KMS-11 (cell line): Measurements from ENCODE around the gene CCDC158.

ENCODE experiments used
- H2AFZ ChIP-seq: fragments of 200-600 bp; sonication (generic); 2 replicates; pipeline ENCODE4 v1.6.1; 2016; ENCODE audit warnings: antibody characterized with exemption, mixed run types, low read depth
- H3K27ac ChIP-seq: fragments of 200-600 bp; sonication (generic); 2 replicates; pipeline ENCODE4 v1.6.1; 2016; ENCODE audit warnings: mild to moderate bottlenecking, mixed run types
- H3K27me3 ChIP-seq: fragments of 200-600 bp; sonication (generic); 2 replicates; pipeline ENCODE4 v1.6.1; 2017; ENCODE audit warnings: mild to moderate bottlenecking, low read depth, mixed run types, moderate library complexity; ENCODE audit not compliant: insufficient read depth
- H3K36me3 ChIP-seq: fragments of 200-600 bp; sonication (generic); 2 replicates; pipeline ENCODE4 v1.6.1; 2017; ENCODE audit warnings: mild to moderate bottlenecking, mixed run types; ENCODE audit not compliant: insufficient read depth
- H3K4me1 ChIP-seq: fragments of 200-600 bp; sonication (generic); 2 replicates; pipeline ENCODE4 v1.6.1; 2016; ENCODE audit warnings: mild to moderate bottlenecking, low read depth, mixed run types; ENCODE audit not compliant: poor library complexity, severe bottlenecking
- H3K4me2 ChIP-seq: fragments of 200-600 bp; sonication (generic); 2 replicates; pipeline ENCODE4 v1.7.0; 2016; ENCODE audit warnings: mild to moderate bottlenecking, mixed run types
- H3K4me3 ChIP-seq: fragments of 200-600 bp; sonication (generic); IDR thresholded peaks from 2 replicates; pipeline ENCODE4 v1.6.1; 2017; ENCODE audit warnings: low read depth, low read length, mixed read lengths; ENCODE audit not compliant: insufficient read depth
- H3K79me2 ChIP-seq: fragments of 200-600 bp; sonication (generic); 2 replicates; pipeline ENCODE4 v1.6.1; 2016; ENCODE audit warnings: low read depth, mixed run types; ENCODE audit not compliant: insufficient read depth
- H3K9ac ChIP-seq: fragments of 200-600 bp; sonication (generic); 2 replicates; pipeline ENCODE4 v1.6.1; 2016; ENCODE audit warnings: mild to moderate bottlenecking, mixed run types
- H4K20me1 ChIP-seq: fragments of 200-600 bp; sonication (generic); 2 replicates; pipeline ENCODE4 v1.6.1; 2016; ENCODE audit warnings: mild to moderate bottlenecking, mixed run types; ENCODE audit not compliant: insufficient read depth
- TF ChIP-seq, protein P1 (sequence below): fragments of 200-600 bp; sonication (generic); conservative IDR thresholded peaks from 2 replicates; pipeline ENCODE4 v1.6.1; 2017; ENCODE audit warnings: low read depth, mild to moderate bottlenecking, antibody characterized with exemption, low read length, moderate library complexity, mixed read lengths

The CCDC158 gene

DNA sequence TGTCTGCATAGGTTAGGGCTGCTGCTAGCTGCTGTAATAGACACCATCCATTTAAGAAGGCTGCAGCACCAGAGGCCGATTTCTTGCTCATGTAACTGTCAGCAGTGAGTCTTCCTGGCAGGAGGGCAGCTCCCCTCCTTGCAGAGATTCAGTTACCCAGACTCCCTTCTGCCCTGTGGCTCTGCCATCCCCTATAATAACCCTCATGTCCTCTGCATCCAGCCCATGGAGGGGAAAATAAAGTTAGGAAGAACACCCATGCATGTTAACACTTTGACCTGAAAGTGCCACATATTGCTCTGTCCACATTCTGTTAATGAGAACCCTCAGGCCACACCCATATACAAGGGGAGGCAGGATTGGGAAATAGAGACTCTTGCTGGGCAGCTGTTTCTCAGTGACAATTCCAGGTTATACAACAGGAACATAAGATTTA, 109.0 kb downstream of the CCDC158 start:
- Histone ChIP-seq H3K79me2 (peaks cover 39% of the 10 kb centered on the region), H3K9ac (no peak overlapping the region), H3K4me2 (peak overlapping the region; percentile 75), H3K4me3 (no peak overlapping the region), H3K27ac (peak overlapping the region; percentile 30; the same call in 1 of the 2 replicates), H4K20me1 (0 out of 2 replicates have a peak, but pooled peaks cover 5% of the 10 kb centered on the region), H2AFZ (no peak overlapping the region), H3K4me1 (peaks cover 50% of the 10 kb centered on the region), H3K27me3 (no peaks in the 10 kb centered on the region), H3K36me3 (peaks cover 19% of the 10 kb centered on the region; the same call in 1 of the 2 replicates)
- TF ChIP-seq, protein P1, sequence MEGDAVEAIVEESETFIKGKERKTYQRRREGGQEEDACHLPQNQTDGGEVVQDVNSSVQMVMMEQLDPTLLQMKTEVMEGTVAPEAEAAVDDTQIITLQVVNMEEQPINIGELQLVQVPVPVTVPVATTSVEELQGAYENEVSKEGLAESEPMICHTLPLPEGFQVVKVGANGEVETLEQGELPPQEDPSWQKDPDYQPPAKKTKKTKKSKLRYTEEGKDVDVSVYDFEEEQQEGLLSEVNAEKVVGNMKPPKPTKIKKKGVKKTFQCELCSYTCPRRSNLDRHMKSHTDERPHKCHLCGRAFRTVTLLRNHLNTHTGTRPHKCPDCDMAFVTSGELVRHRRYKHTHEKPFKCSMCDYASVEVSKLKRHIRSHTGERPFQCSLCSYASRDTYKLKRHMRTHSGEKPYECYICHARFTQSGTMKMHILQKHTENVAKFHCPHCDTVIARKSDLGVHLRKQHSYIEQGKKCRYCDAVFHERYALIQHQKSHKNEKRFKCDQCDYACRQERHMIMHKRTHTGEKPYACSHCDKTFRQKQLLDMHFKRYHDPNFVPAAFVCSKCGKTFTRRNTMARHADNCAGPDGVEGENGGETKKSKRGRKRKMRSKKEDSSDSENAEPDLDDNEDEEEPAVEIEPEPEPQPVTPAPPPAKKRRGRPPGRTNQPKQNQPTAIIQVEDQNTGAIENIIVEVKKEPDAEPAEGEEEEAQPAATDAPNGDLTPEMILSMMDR = no peak

DNA sequence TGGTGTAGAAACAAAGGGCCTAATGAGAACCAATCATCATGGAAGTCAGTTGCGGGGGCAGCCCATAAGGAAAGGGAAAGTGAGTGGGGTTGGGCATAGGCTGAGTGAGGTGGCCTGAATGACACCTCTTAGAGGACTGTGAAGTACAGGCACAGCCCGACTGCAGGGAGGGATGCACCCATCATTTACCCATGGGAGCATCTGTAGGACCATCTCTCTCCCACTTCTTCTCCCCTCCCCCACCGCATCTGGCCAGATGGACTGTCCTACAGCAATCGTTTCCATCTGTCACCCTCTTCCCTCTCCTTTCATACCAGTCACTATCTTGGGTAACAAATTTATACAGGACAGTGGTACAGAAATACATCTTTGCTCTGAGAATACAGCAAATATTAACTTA, 110.3 kb downstream of the CCDC158 start:
- peaks cover 50% of the 10 kb centered on the region for H3K4me1 ChIP-seq
- H3K79me2 ChIP-seq = peaks cover 52% of the 10 kb centered on the region
- H2AFZ ChIP-seq = no peak overlapping the region
- peaks cover 19% of the 10 kb centered on the region; the same call in 1 of the 2 replicates for H3K36me3 ChIP-seq
- no peak overlapping the region for H3K27ac ChIP-seq
- no peaks in the 10 kb centered on the region for H3K27me3 ChIP-seq
- TF ChIP-seq, protein P1 = no peak
- 0 out of 2 replicates have a peak, but pooled peaks cover 5% of the 10 kb centered on the region for H4K20me1 ChIP-seq
- H3K4me3 ChIP-seq = no peak overlapping the region
- H3K4me2 ChIP-seq = peak overlapping the region; percentile 59; the same call in 1 of the 2 replicates
- no peak overlapping the region for H3K9ac ChIP-seq

DNA sequence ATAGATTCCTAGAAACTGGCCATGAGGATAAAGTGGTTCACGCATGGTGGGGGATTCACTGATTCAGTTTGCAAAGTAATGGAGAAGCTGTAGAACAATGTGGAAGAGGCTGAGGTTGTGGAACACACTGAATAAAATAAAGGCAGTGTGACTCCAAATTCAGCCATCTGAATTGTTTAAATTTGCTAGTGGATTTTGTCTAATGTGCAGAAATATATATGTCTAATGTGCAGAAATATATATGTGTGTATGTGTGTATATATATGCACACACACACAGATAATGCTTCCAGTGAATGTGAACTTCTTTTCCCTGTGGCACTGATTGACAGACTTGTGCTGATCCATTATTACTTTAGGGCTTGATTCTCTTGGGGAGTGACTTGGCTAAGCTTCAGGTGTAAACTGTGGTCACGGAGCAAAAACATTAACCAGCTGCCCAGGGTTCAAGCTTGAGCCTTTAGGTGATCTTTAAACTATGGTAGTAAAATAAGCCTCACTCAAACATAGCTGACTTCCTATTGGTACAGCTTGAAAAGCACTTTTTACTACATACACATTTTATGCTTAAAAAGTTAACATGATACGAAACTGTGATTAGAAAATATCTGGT, 110.9 kb downstream of the CCDC158 start:
- Histone ChIP-seq H4K20me1 (0 out of 2 replicates have a peak, but pooled peaks cover 5% of the 10 kb centered on the region), H3K4me2 (peak overlapping the region; percentile 59; the same call in 1 of the 2 replicates), H3K4me1 (peaks cover 55% of the 10 kb centered on the region), H3K36me3 (peaks cover 19% of the 10 kb centered on the region; the same call in 1 of the 2 replicates), H3K9ac (no peak overlapping the region), H3K27ac (no peak overlapping the region), H2AFZ (no peak overlapping the region), H3K4me3 (no peak overlapping the region), H3K79me2 (peaks cover 58% of the 10 kb centered on the region), H3K27me3 (no peaks in the 10 kb centered on the region)
- TF ChIP-seq, protein P1 = no peak

DNA sequence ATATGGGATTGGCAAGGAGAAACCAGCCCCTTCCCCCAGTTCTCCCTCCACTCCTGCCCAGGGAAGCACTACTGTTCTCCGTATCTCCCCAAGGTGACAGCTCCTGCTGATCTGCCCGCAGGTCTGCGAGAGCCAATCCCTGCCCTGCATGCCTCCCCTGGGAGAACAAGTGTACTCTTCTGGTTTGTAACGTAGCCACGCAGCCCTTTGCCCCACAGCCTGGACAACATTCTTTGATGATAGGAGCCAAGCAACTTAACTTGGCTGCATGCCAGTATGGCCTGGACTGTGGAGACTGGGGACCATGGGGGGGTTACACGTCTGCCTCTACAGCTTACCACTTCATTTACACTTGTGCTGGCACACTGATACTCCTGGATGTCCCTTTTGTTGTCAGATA, 112.4 kb downstream of the CCDC158 start:
- H3K36me3 ChIP-seq = peaks cover 19% of the 10 kb centered on the region; the same call in 1 of the 2 replicates
- TF ChIP-seq, protein P1 = no peak
- H3K27me3 ChIP-seq = no peaks in the 10 kb centered on the region
- peaks cover 69% of the 10 kb centered on the region for H3K4me1 ChIP-seq
- H3K79me2 ChIP-seq = peaks cover 73% of the 10 kb centered on the region
- H2AFZ ChIP-seq = no peak overlapping the region
- no peak overlapping the region for H3K27ac ChIP-seq
- no peak overlapping the region for H3K9ac ChIP-seq
- H3K4me3 ChIP-seq = no peak overlapping the region
- 0 out of 2 replicates have a peak, but pooled peaks cover 5% of the 10 kb centered on the region for H4K20me1 ChIP-seq
- H3K4me2 ChIP-seq = peak overlapping the region; percentile 59
